ENCODE data around the gene GUCD1. TPM values are rescaled to one million over a fixed set of nuclear protein-coding genes. Genes with fewer than 3 reads are reported as not detected.

The GUCD1 gene
- total and polyA plus RNA-seq, 2 of the 13 experiments (the other 11 are each of a cell fraction or from before 2014, with no cell fraction given): 128 to 245 TPM

DNA sequence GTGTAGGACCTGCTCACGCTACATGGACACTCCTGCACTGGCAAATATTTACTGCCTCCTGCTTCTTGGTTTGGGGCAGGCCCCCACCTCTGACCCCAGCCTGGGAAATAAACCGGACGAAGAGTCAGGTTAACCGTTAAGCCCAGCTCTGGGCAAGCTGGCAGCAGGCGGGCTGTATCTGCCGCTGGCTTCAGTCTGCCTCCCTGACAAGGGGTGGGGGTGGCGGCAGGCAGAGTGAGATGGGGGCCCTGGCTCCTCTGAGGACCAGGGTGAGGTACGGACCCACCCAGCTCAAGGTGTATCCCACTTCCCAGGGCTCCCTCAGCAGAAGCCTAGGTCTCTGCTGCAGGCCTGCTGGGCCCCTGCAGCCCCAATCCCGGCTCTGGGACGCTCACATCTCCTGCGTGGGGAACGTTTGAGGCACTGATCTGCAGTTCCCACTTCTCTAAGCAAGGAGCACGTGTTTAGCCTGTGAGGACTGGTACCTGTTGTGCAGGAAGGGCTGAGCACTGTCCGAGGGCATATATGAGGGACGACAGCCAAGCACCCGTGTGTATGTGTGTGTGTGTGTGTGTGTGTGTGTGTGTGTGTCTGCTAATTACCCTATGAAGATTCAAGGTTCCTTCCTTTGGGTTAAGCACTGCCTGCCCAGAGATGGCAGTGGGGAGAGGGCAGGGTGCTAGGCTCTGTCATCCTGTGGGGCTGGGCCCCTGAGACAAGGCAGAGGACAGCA, 39.1 kb upstream of the GUCD1 start (continued):
- TF ChIP-seq ZNF263 (CRISPR knock-in tag; IDR thresholded peaks at IDR 0.05) (0 out of 2 replicates have a peak, but pooled peaks have one; percentile 9), IRF2 (CRISPR knock-in tag; IDR thresholded peaks at IDR 0.05) (0 out of 2 replicates have a peak, but pooled peaks have one; percentile 42), LCORL (IDR thresholded peaks at IDR 0.05) (no peak), LCORL (CRISPR knock-in tag; IDR thresholded peaks at IDR 0.05) (peak; percentile 81; the same call in 1 of the 2 replicates), STAT5B (CRISPR knock-in tag; IDR thresholded peaks at IDR 0.05) (no peak), HMG20B (CRISPR knock-in tag; conservative IDR thresholded peaks at IDR 0.05) (peak; percentile 89), RAD21 (CRISPR knock-in tag; IDR thresholded peaks at IDR 0.05) (0 out of 2 replicates have a peak, but pooled peaks have one; percentile 17), SALL1 (CRISPR knock-in tag; IDR thresholded peaks at IDR 0.05) (peak; percentile 50), ZNF652 (CRISPR knock-in tag; IDR thresholded peaks at IDR 0.05; ENCODE audit: borderline replicate concordance, low read depth) (peak; percentile 17; the same call in 1 of the 2 replicates), HDAC1 (CRISPR knock-in tag; IDR thresholded peaks at IDR 0.05) (peak; percentile 69), ZSCAN31 (CRISPR knock-in tag; IDR thresholded peaks at IDR 0.05; ENCODE audit: low read depth) (peak; percentile 37; the same call in 1 of the 2 replicates), RNF2 (conservative IDR thresholded peaks at IDR 0.05; ENCODE audit: low read depth) (no peak), BHLHE40 (IDR thresholded peaks at IDR 0.05; ENCODE audit: low read length) (no peak), HOXA3 (CRISPR knock-in tag; IDR thresholded peaks at IDR 0.05) (peak; percentile 73), MED13 (CRISPR knock-in tag; IDR thresholded peaks at IDR 0.05) (0 out of 2 replicates have a peak, but pooled peaks have one; percentile 24), SIN3A (IDR thresholded peaks at IDR 0.05; ENCODE audit: borderline replicate concordance, low read depth, low read length) (peak; percentile 70; the same call in 1 of the 2 replicates), SSRP1 (CRISPR knock-in tag; IDR thresholded peaks at IDR 0.05) (no peak)
- TF ChIP-seq, protein P1, sequence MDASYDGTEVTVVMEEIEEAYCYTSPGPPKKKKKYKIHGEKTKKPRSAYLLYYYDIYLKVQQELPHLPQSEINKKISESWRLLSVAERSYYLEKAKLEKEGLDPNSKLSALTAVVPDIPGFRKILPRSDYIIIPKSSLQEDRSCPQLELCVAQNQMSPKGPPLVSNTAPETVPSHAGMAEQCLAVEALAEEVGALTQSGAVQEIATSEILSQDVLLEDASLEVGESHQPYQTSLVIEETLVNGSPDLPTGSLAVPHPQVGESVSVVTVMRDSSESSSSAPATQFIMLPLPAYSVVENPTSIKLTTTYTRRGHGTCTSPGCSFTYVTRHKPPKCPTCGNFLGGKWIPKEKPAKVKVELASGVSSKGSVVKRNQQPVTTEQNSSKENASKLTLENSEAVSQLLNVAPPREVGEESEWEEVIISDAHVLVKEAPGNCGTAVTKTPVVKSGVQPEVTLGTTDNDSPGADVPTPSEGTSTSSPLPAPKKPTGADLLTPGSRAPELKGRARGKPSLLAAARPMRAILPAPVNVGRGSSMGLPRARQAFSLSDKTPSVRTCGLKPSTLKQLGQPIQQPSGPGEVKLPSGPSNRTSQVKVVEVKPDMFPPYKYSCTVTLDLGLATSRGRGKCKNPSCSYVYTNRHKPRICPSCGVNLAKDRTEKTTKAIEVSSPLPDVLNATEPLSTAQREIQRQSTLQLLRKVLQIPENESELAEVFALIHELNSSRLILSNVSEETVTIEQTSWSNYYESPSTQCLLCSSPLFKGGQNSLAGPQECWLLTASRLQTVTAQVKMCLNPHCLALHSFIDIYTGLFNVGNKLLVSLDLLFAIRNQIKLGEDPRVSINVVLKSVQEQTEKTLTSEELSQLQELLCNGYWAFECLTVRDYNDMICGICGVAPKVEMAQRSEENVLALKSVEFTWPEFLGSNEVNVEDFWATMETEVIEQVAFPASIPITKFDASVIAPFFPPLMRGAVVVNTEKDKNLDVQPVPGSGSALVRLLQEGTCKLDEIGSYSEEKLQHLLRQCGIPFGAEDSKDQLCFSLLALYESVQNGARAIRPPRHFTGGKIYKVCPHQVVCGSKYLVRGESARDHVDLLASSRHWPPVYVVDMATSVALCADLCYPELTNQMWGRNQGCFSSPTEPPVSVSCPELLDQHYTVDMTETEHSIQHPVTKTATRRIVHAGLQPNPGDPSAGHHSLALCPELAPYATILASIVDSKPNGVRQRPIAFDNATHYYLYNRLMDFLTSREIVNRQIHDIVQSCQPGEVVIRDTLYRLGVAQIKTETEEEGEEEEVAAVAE (CRISPR knock-in tag; IDR thresholded peaks at IDR 0.05; ENCODE audit: borderline replicate concordance): peak; percentile 12; the same call in 1 of the 2 replicates
- TF ChIP-seq, protein P2, sequence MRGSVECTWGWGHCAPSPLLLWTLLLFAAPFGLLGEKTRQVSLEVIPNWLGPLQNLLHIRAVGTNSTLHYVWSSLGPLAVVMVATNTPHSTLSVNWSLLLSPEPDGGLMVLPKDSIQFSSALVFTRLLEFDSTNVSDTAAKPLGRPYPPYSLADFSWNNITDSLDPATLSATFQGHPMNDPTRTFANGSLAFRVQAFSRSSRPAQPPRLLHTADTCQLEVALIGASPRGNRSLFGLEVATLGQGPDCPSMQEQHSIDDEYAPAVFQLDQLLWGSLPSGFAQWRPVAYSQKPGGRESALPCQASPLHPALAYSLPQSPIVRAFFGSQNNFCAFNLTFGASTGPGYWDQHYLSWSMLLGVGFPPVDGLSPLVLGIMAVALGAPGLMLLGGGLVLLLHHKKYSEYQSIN (CRISPR knock-in tag; IDR thresholded peaks at IDR 0.05; ENCODE audit: borderline replicate concordance): no peak
- TF ChIP-seq, protein P3, sequence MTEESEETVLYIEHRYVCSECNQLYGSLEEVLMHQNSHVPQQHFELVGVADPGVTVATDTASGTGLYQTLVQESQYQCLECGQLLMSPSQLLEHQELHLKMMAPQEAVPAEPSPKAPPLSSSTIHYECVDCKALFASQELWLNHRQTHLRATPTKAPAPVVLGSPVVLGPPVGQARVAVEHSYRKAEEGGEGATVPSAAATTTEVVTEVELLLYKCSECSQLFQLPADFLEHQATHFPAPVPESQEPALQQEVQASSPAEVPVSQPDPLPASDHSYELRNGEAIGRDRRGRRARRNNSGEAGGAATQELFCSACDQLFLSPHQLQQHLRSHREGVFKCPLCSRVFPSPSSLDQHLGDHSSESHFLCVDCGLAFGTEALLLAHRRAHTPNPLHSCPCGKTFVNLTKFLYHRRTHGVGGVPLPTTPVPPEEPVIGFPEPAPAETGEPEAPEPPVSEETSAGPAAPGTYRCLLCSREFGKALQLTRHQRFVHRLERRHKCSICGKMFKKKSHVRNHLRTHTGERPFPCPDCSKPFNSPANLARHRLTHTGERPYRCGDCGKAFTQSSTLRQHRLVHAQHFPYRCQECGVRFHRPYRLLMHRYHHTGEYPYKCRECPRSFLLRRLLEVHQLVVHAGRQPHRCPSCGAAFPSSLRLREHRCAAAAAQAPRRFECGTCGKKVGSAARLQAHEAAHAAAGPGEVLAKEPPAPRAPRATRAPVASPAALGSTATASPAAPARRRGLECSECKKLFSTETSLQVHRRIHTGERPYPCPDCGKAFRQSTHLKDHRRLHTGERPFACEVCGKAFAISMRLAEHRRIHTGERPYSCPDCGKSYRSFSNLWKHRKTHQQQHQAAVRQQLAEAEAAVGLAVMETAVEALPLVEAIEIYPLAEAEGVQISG (CRISPR knock-in tag; IDR thresholded peaks at IDR 0.05): peak; percentile 50; the same call in 1 of the 2 replicates
- TF ChIP-seq, protein P4, sequence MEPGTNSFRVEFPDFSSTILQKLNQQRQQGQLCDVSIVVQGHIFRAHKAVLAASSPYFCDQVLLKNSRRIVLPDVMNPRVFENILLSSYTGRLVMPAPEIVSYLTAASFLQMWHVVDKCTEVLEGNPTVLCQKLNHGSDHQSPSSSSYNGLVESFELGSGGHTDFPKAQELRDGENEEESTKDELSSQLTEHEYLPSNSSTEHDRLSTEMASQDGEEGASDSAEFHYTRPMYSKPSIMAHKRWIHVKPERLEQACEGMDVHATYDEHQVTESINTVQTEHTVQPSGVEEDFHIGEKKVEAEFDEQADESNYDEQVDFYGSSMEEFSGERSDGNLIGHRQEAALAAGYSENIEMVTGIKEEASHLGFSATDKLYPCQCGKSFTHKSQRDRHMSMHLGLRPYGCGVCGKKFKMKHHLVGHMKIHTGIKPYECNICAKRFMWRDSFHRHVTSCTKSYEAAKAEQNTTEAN (CRISPR knock-in tag; conservative IDR thresholded peaks at IDR 0.05): peak; percentile 71; the same call in 1 of the 2 replicates
